PC-3 (cell line): Measurements from ENCODE around the gene PCDHA6. TPM values are rescaled to one million over a fixed set of nuclear protein-coding genes. Genes with fewer than 3 reads are reported as not detected.
"Not testable (repeated sequence)": the region's sequence is repeated elsewhere in the genome, so short reads cannot be mapped to it uniquely, and the experiment has no call there.

Experiments used
- ATAC-seq: fragments of 200-7000 bp; cut with Tn5 transposase; 2 replicates; pipeline ENCODE4 v1.9.1; 2020; ENCODE audit warnings: mild to moderate bottlenecking, moderate library complexity
- BruUV-seq: library from RNA; stranded (reverse); fragments of 400-500 nt; replicated peaks from 2 replicates; lab custom pipeline; 2021; lab: Mats Ljungman, UMichigan
- CTCF ChIA-PET: fragments of 300-600 bp; sonication (Branson Sonifier 250); formaldehyde crosslinking; loops from one replicate; lab custom pipeline; 2022; ENCODE audit warnings: antibody characterized with exemption; lab: Charles Lee
- POLR2A ChIA-PET: fragments of 300-600 bp; sonication (Branson Sonifier 250); formaldehyde crosslinking; loops from one replicate; lab custom pipeline; 2022; ENCODE audit warnings: antibody characterized with exemption; ENCODE audit not compliant: unreplicated experiment; lab: Charles Lee
- DNase-seq: peaks from one replicate; pipeline ENCODE4 v3.0.0-alpha.2; 2015
- H2AFZ ChIP-seq: fragments of 300-600 bp; sonication (generic); 2 replicates; pipeline ENCODE4 v1.6.0; 2016; ENCODE audit warnings: antibody characterized with exemption, low read length
- H3F3A ChIP-seq: fragments of 300-600 bp; sonication (generic); one replicate; pipeline ENCODE4 v1.6.0; 2017; ENCODE audit warnings: antibody characterized with exemption, low read length, control low read depth, mild to moderate bottlenecking; ENCODE audit not compliant: unreplicated experiment
- H3K27ac ChIP-seq: fragments of 300-600 bp; sonication (generic); 2 replicates; pipeline ENCODE4 v1.5.1; 2016; ENCODE audit warnings: mild to moderate bottlenecking, low read length
- H3K27me3 ChIP-seq: fragments of 300-600 bp; sonication (generic); 2 replicates; pipeline ENCODE4 v1.6.1; 2016; ENCODE audit warnings: low read length, mixed read lengths
- H3K36me3 ChIP-seq: fragments of 300-600 bp; sonication (generic); 2 replicates; pipeline ENCODE4 v1.6.1; 2016; ENCODE audit warnings: low read depth, mixed run types, low read length, mixed read lengths
- H3K4me1 ChIP-seq: fragments of 300-600 bp; sonication (generic); 2 replicates; pipeline ENCODE4 v1.5.1; 2016; ENCODE audit warnings: low read length; ENCODE audit not compliant: insufficient read depth
- H3K4me2 ChIP-seq: fragments of 300-600 bp; sonication (generic); 2 replicates; pipeline ENCODE4 v1.6.0; 2016; ENCODE audit warnings: low read length
- H3K4me3 ChIP-seq: fragments of 300-600 bp; sonication (generic); 2 replicates; pipeline ENCODE4 v1.5.1; 2016; ENCODE audit warnings: mild to moderate bottlenecking, low read length, mixed read lengths
- H3K79me2 ChIP-seq: fragments of 300-600 bp; sonication (generic); 2 replicates; pipeline ENCODE4 v1.6.1; 2017; ENCODE audit warnings: low read length, mixed read lengths
- H3K9ac ChIP-seq: fragments of 300-600 bp; sonication (generic); 2 replicates; pipeline ENCODE4 v1.6.0; 2016; ENCODE audit warnings: mild to moderate bottlenecking, low read length
- H3K9me2 ChIP-seq: fragments of 300-600 bp; sonication (generic); replicated peaks from 2 replicates; pipeline ENCODE4 v1.6.1; 2016; ENCODE audit warnings: mixed run types, low read length, mixed read lengths
- H3K9me3 ChIP-seq: fragments of 300-600 bp; sonication (generic); 2 replicates; pipeline ENCODE4 v1.6.1; 2016; ENCODE audit warnings: low read length, mixed read lengths
- H4K20me1 ChIP-seq: fragments of 300-600 bp; sonication (generic); 2 replicates; pipeline ENCODE4 v1.6.1; 2016; ENCODE audit warnings: low read length, mixed read lengths
- CTCF ChIP-seq: fragments of 300-600 bp; sonication (generic); conservative IDR thresholded peaks from 2 replicates; pipeline ENCODE4 v1.5.1; 2017; ENCODE audit warnings: antibody characterized with exemption, low read depth, mild to moderate bottlenecking, low read length
- EZH2 ChIP-seq: fragments of 300-600 bp; sonication (generic); IDR thresholded peaks from one replicate; pipeline ENCODE4 v1.6.1; 2017; ENCODE audit warnings: antibody characterized with exemption, mild to moderate bottlenecking, low read length; ENCODE audit not compliant: unreplicated experiment
- EZH2phosphoT487 ChIP-seq: fragments of 300-600 bp; sonication (generic); IDR thresholded peaks from 2 replicates; pipeline ENCODE4 v1.6.1; 2018; ENCODE audit warnings: mild to moderate bottlenecking, antibody characterized with exemption, low read length, borderline replicate concordance
- intact Hi-C: fragments of 100-400 bp; cut with micrococcal nuclease; formaldehyde crosslinking; loops from 2 replicates; pipeline ENCODE4 v1.9.0; 2023
- total RNA-seq: library from RNA; depleted of rRNA; stranded (reverse); fragments of >200 nt; gene quantifications from 2 replicates; pipeline ENCODE4 v1.2.3, GENCODE V29; 2014

PCDHA6 gene
- total RNA-seq, 1 experiment from 2014 or later: 0.22 TPM

- no peaks in the 10 kb centered on the region for H3K9me3 ChIP-seq
- no peaks in the 10 kb centered on the region for H3K4me1 ChIP-seq
- no peak within 1 kb of the TSS for H3K4me2 ChIP-seq
- BruUV-seq: no TSS peak
- H3K79me2 ChIP-seq: no peaks in the 10 kb centered on the region
- no peak for ATAC-seq
- no peak within 1 kb of the TSS for H3K27ac ChIP-seq
- no peaks in the 10 kb centered on the region for H3K36me3 ChIP-seq
- CTCF ChIA-PET: no interaction called here
- H3K9ac ChIP-seq: no peak within 1 kb of the TSS
- POLR2A ChIA-PET: no interaction called here
- DNase-seq: no peak
- no peaks in the 10 kb centered on the region for H4K20me1 ChIP-seq
- no peak within 1 kb of the TSS for H2AFZ ChIP-seq
- TF ChIP-seq EZH2phosphoT487: no peak
- no peak for TF ChIP-seq CTCF
- no peak for TF ChIP-seq EZH2
- H3K9me2 ChIP-seq: no peaks in the 10 kb centered on the region
- no peak within 1 kb of the TSS for H3K4me3 ChIP-seq
- intact Hi-C loops: no loop called here
- no peaks in the 10 kb centered on the region for H3K27me3 ChIP-seq
- no peaks in the 10 kb centered on the region for H3F3A ChIP-seq
These were observed 6.2 kb downstream of the PCDHA6 start, which contains the start of gene PCDHA7 for GRCh38 chr5:140833993-140834392. PCDHA7 (plus strand) TSS chr5:140834269; CDS start chr5:140834384, 115 bp downstream.

- H3F3A ChIP-seq, H2AFZ ChIP-seq, H3K27me3 ChIP-seq, H3K36me3 ChIP-seq, H4K20me1 ChIP-seq, H3K4me3 ChIP-seq, H3K27ac ChIP-seq, BruUV-seq, ATAC-seq, intact Hi-C loops, H3K9ac ChIP-seq, POLR2A ChIA-PET, H3K4me2 ChIP-seq, H3K79me2 ChIP-seq, H3K9me2 ChIP-seq, CTCF ChIA-PET, DNase-seq, H3K4me1 ChIP-seq, H3K9me3 ChIP-seq: not testable (repeated sequence)
These were observed 6.8 kb downstream of the PCDHA6 start for GRCh38 chr5:140834439-140835008.

- TF ChIP-seq EZH2phosphoT487 (no peak), EZH2 (no peak), CTCF (no peak)
- H3K27me3 ChIP-seq: no peaks in the 10 kb centered on the region
- H4K20me1 ChIP-seq: no peaks in the 10 kb centered on the region
- H3K9me2 ChIP-seq: no peaks in the 10 kb centered on the region
- no peak overlapping the region for H3K4me2 ChIP-seq
- no peaks in the 10 kb centered on the region for H3K36me3 ChIP-seq
- CTCF ChIA-PET: no interaction called here
- H3K9me3 ChIP-seq: no peaks in the 10 kb centered on the region
- no peak for ATAC-seq
- POLR2A ChIA-PET: no interaction called here
- no TSS peak for BruUV-seq
- no peaks in the 10 kb centered on the region for H3K4me1 ChIP-seq
- no peaks in the 10 kb centered on the region for H3F3A ChIP-seq
- H3K9ac ChIP-seq: no peak overlapping the region
- DNase-seq: no peak
- no peak overlapping the region for H3K27ac ChIP-seq
- H3K79me2 ChIP-seq: no peaks in the 10 kb centered on the region
- H2AFZ ChIP-seq: no peak overlapping the region
- no peak overlapping the region for H3K4me3 ChIP-seq
- intact Hi-C loops: no loop called here
These were observed 8.1 kb downstream of the PCDHA6 start for GRCh38 chr5:140835622-140836510.
